Measurements from ENCODE around the gene RCAN1. TPM values are rescaled to one million over a fixed set of nuclear protein-coding genes. Genes with fewer than 3 reads are reported as not detected.

Gene RCAN1
- total and polyA plus RNA-seq, 5 donors from 2014 or later: 3.9 to 16.1 (median 10.4) TPM

- Mint-ChIP-seq H3K27me3 (no peaks in the 10 kb centered on the region), H3K4me1 (peaks cover 0 to 5% (median 1%) of the 10 kb centered on the region in 4 donors), H3K36me3 (no peaks in the 10 kb centered on the region), H3K9me3 (no peaks in the 10 kb centered on the region), H3K27ac (no peak overlapping the region), H3K4me3 (peak overlapping the region in 1 of 4 donors; percentile 65)
- peaks cover 3% of the 10 kb centered on the region for H3K4me1 ChIP-seq (ENCODE audit: control insufficient read depth, insufficient read depth, low read length, poor library complexity, severe bottlenecking)
- H3K4me3 ChIP-seq (ENCODE audit: low read depth, low read length): no peak overlapping the region
- no peak overlapping the region for H3K27ac ChIP-seq (ENCODE audit: insufficient read depth, low read length, poor library complexity, severe bottlenecking)
- DNase-seq (no peak), ATAC-seq (ENCODE audit: low read depth in 2 of 2) (no peak)
- no peaks in the 10 kb centered on the region for H3K27me3 ChIP-seq (ENCODE audit: control insufficient read depth, insufficient read depth, low read length)
- no peaks in the 10 kb centered on the region for H3K9me3 ChIP-seq (ENCODE audit: control insufficient read depth in 2 of 2, low read length in 2 of 2)
- H3K36me3 ChIP-seq (ENCODE audit: control insufficient read depth, insufficient read depth, low read length): no peaks in the 10 kb centered on the region
These were observed 11.2 kb downstream of the RCAN1 start for GRCh38 chr21:34603710-34604057.

DNA sequence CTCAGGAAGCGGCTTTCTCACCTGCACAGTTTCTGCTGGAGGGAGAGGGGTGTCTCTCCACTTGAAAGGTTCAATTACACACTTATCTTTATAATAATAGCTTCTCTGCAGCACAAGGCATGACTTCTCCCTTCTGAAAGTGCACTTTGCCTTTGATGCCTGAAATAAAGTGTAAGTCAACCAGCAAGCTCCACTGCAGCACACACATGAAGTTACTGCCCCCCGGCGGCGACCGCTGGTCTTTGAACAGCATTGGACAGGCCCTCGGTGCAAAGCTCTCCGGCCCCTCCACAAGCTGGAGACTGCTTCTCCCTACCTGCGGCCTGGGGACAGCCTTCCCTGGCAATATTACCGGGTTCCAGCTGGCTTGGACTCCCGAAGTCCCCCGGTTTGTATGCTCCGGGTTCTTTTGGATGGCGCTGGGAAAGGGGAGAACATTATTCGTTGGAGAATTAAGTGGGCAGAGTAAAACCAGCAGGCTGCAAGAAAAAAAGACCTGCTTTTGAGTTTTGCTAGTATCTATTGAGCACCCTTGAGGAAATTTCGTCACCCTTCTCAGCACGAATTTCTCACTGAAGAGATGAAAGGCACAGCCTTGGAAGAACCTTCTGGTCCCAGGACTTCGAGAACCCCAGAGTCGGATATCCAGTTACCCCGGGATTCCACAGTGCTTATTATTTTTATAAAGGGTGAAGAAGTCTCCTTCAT lies 11.8 kb downstream of the RCAN1 start:
- Mint-ChIP-seq H3K4me3 (no peak overlapping the region), H3K27me3 (no peaks in the 10 kb centered on the region), H3K27ac (no peak overlapping the region), H3K4me1 (peaks cover 0 to 6% (median 3%) of the 10 kb centered on the region in 4 donors), H3K36me3 (no peaks in the 10 kb centered on the region), H3K9me3 (no peaks in the 10 kb centered on the region)
- H3K27ac ChIP-seq (ENCODE audit: insufficient read depth, low read length, poor library complexity, severe bottlenecking): no peak overlapping the region
- H3K4me3 ChIP-seq (ENCODE audit: low read depth, low read length): no peak overlapping the region
- peak in 1 of 3 donors; percentile 61 for DNase-seq
- no peak for ATAC-seq (ENCODE audit: low read depth in 2 of 2)
- no peaks in the 10 kb centered on the region for H3K9me3 ChIP-seq (ENCODE audit: control insufficient read depth in 2 of 2, low read length in 2 of 2)
- H3K4me1 ChIP-seq (ENCODE audit: control insufficient read depth, insufficient read depth, low read length, poor library complexity, severe bottlenecking): peaks cover 3% of the 10 kb centered on the region
- no peaks in the 10 kb centered on the region for H3K27me3 ChIP-seq (ENCODE audit: control insufficient read depth, insufficient read depth, low read length)
- no peaks in the 10 kb centered on the region for H3K36me3 ChIP-seq (ENCODE audit: control insufficient read depth, insufficient read depth, low read length)

GRCh38 chr21:34602061-34602460 lies 12.9 kb downstream of the RCAN1 start:
- H3K36me3 ChIP-seq (ENCODE audit: control insufficient read depth, insufficient read depth, low read length): no peaks in the 10 kb centered on the region

GRCh38 chr21:34599534-34600101 lies 15.3 kb downstream of the RCAN1 start:
- no peak overlapping the region for H3K27ac Mint-ChIP-seq
- Histone ChIP-seq H3K4me3 (ENCODE audit: low read depth, low read length) (no peak overlapping the region), H3K27ac (ENCODE audit: insufficient read depth, low read length, poor library complexity, severe bottlenecking) (no peak overlapping the region), H3K4me1 (ENCODE audit: control insufficient read depth, insufficient read depth, low read length, poor library complexity, severe bottlenecking) (peaks cover 3% of the 10 kb centered on the region), H3K9me3 (ENCODE audit: control insufficient read depth in 2 of 2, low read length in 2 of 2) (no peaks in the 10 kb centered on the region), H3K36me3 (ENCODE audit: control insufficient read depth, insufficient read depth, low read length) (no peaks in the 10 kb centered on the region), H3K27me3 (ENCODE audit: control insufficient read depth, insufficient read depth, low read length) (no peaks in the 10 kb centered on the region)
- H3K27me3 Mint-ChIP-seq: no peaks in the 10 kb centered on the region
- no peaks in the 10 kb centered on the region for H3K36me3 Mint-ChIP-seq
- ATAC-seq (ENCODE audit: low read depth in 2 of 2) (no peak), DNase-seq (no peak)
- H3K4me1 Mint-ChIP-seq: peaks cover 0 to 6% (median 3%) of the 10 kb centered on the region in 4 donors
- no peak overlapping the region for H3K4me3 Mint-ChIP-seq
- no peaks in the 10 kb centered on the region for H3K9me3 Mint-ChIP-seq

More at GRCh38 chr21:34602061-34602460, 12.9 kb downstream of the RCAN1 start:
- no peaks in the 10 kb centered on the region for H3K9me3 Mint-ChIP-seq
- Histone ChIP-seq H3K4me1 (ENCODE audit: control insufficient read depth, insufficient read depth, low read length, poor library complexity, severe bottlenecking) (peaks cover 3% of the 10 kb centered on the region), H3K27ac (ENCODE audit: insufficient read depth, low read length, poor library complexity, severe bottlenecking) (no peak overlapping the region), H3K9me3 (ENCODE audit: control insufficient read depth in 2 of 2, low read length in 2 of 2) (no peaks in the 10 kb centered on the region), H3K4me3 (ENCODE audit: low read depth, low read length) (no peak overlapping the region), H3K27me3 (ENCODE audit: control insufficient read depth, insufficient read depth, low read length) (no peaks in the 10 kb centered on the region)
- no peak overlapping the region for H3K27ac Mint-ChIP-seq
- H3K4me1 Mint-ChIP-seq: peaks cover 0 to 6% (median 3%) of the 10 kb centered on the region in 4 donors
- no peak for DNase-seq
- H3K27me3 Mint-ChIP-seq: no peaks in the 10 kb centered on the region
- H3K36me3 Mint-ChIP-seq: no peaks in the 10 kb centered on the region
- ATAC-seq (ENCODE audit: low read depth in 2 of 2): no peak
- H3K4me3 Mint-ChIP-seq: no peak overlapping the region

- DNase-seq (no peak), ATAC-seq (ENCODE audit: low read depth in 2 of 2) (no peak)
- Histone ChIP-seq H3K36me3 (ENCODE audit: control insufficient read depth, insufficient read depth, low read length) (no peaks in the 10 kb centered on the region), H3K4me3 (ENCODE audit: low read depth, low read length) (no peak overlapping the region), H3K9me3 (ENCODE audit: control insufficient read depth in 2 of 2, low read length in 2 of 2) (no peaks in the 10 kb centered on the region), H3K27ac (ENCODE audit: insufficient read depth, low read length, poor library complexity, severe bottlenecking) (no peak overlapping the region), H3K27me3 (ENCODE audit: control insufficient read depth, insufficient read depth, low read length) (no peaks in the 10 kb centered on the region), H3K4me1 (ENCODE audit: control insufficient read depth, insufficient read depth, low read length, poor library complexity, severe bottlenecking) (peaks cover 3% of the 10 kb centered on the region)
- Mint-ChIP-seq H3K4me3 (no peak overlapping the region), H3K36me3 (peaks cover 1% of the 10 kb centered on the region), H3K27me3 (no peaks in the 10 kb centered on the region), H3K9me3 (no peaks in the 10 kb centered on the region), H3K27ac (no peak overlapping the region), H3K4me1 (peaks cover 0 to 6% (median 3%) of the 10 kb centered on the region in 4 donors)
These were observed 15.9 kb downstream of the RCAN1 start for GRCh38 chr21:34598931-34599400.

GRCh38 chr21:34597406-34597805 lies 17.5 kb downstream of the RCAN1 start:
- Mint-ChIP-seq H3K36me3 (peaks cover 4% of the 10 kb centered on the region), H3K4me3 (no peak overlapping the region), H3K9me3 (no peaks in the 10 kb centered on the region), H3K27ac (no peak overlapping the region), H3K4me1 (peaks cover 0 to 9% (median 2%) of the 10 kb centered on the region in 4 donors), H3K27me3 (no peaks in the 10 kb centered on the region)
- H3K27ac ChIP-seq (ENCODE audit: insufficient read depth, low read length, poor library complexity, severe bottlenecking): no peak overlapping the region
- no peaks in the 10 kb centered on the region for H3K36me3 ChIP-seq (ENCODE audit: control insufficient read depth, insufficient read depth, low read length)
- H3K4me1 ChIP-seq (ENCODE audit: control insufficient read depth, insufficient read depth, low read length, poor library complexity, severe bottlenecking): no peaks in the 10 kb centered on the region
- DNase-seq: no peak
- no peak for ATAC-seq (ENCODE audit: low read depth in 2 of 2)
- no peak overlapping the region for H3K4me3 ChIP-seq (ENCODE audit: low read depth, low read length)
- H3K9me3 ChIP-seq (ENCODE audit: control insufficient read depth in 2 of 2, low read length in 2 of 2): no peaks in the 10 kb centered on the region
- no peaks in the 10 kb centered on the region for H3K27me3 ChIP-seq (ENCODE audit: control insufficient read depth, insufficient read depth, low read length)

DNA sequence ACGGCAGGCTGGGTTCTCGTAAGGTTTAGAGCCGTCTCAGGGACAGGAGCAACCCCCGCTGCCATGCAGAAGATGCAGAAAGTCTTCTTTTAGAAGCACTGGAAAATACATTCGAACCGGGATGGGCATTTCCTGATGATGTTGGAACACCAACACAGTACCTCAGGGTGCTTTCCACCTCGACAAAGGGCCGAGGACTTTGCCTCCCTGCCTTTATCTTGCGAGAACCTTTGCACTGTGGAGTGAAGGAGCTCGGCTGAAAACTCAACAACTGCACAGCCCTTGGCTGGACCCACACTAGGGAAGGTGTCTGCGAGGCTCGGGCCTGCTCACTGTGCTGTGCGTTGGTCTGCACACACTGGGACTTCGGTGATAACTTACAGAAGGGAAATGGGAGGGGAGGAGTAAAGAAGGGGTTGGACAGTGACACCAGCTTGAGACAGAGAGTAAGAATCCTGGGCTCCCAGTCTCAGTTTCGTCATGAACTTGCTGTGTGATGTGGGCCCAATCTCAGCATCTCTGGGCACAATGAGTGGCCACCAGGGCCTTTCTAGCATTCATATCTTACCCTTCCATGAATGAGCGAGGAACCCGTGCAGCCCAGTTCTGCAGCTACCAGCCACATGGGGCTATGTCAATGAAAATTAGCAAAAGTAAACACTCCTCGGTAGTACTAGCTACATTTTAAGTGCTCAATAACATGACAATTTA lies 18.2 kb downstream of the RCAN1 start:
- Histone ChIP-seq H3K36me3 (ENCODE audit: control insufficient read depth, insufficient read depth, low read length) (no peaks in the 10 kb centered on the region), H3K4me3 (ENCODE audit: low read depth, low read length) (no peak overlapping the region), H3K27ac (ENCODE audit: insufficient read depth, low read length, poor library complexity, severe bottlenecking) (no peak overlapping the region), H3K4me1 (ENCODE audit: control insufficient read depth, insufficient read depth, low read length, poor library complexity, severe bottlenecking) (no peaks in the 10 kb centered on the region), H3K27me3 (ENCODE audit: control insufficient read depth, insufficient read depth, low read length) (no peaks in the 10 kb centered on the region), H3K9me3 (ENCODE audit: control insufficient read depth in 2 of 2, low read length in 2 of 2) (no peaks in the 10 kb centered on the region)
- Mint-ChIP-seq H3K4me3 (no peak overlapping the region), H3K4me1 (peaks cover 0 to 10% (median 2%) of the 10 kb centered on the region in 4 donors), H3K36me3 (peaks cover 4% of the 10 kb centered on the region), H3K27me3 (no peaks in the 10 kb centered on the region), H3K27ac (no peak overlapping the region), H3K9me3 (no peaks in the 10 kb centered on the region)
- no peak for DNase-seq
- no peak for ATAC-seq (ENCODE audit: low read depth in 2 of 2)
